NCI-H2107 treated with DMSO at 0.1 percent for 48 hours (cell line): ENCODE measurements around the gene MDC1.
"Not testable (repeated sequence)": the region's sequence is repeated elsewhere in the genome, so short reads cannot be mapped to it uniquely, and the experiment has no call there.

Source experiments
- DNase-seq: peaks from one replicate; lab custom pipeline; 2025; ENCODE audit not compliant: unreplicated experiment; lab: John Stamatoyannopoulos, UW

MDC1 gene

DNA sequence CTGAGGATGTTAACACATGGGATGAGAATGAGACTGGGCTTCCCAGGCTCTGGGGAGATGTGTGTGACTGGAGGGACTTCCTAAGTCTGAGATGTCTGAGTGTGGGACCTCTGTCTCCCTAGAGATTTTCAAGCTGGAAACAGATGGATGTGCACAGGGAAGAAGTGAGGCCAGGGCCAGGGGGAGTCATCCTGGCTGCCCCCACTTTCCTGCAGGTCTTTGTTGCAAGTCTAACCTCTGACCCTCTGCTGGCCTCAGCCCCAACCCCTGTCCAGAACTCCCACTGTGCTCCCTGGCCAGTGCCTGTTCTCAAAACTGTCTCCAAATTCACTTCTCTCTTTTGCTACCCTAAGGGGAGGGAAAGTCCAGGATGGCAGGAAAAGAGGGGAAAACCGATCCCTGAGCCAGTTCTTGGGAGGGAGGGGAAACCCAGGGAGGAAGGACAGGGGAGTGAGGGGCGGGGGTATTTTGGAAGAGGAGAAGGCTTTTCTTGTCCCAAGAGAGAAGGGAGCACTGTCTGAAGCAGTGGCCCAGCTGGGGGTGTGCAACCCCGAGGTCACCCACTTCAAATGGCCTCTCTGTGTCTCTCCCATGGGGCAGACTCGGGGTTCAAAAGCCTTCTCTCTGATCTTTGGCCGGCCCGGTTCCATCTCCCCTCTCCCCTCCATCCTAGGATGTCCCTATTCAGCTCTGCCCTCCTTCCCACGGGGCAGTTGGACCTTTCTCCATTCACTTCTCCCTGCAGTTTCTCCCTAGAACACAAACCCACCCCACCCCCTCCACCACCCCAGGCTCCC, 33.7 kb downstream of the MDC1 start:
- DNase-seq: no peak

DNA sequence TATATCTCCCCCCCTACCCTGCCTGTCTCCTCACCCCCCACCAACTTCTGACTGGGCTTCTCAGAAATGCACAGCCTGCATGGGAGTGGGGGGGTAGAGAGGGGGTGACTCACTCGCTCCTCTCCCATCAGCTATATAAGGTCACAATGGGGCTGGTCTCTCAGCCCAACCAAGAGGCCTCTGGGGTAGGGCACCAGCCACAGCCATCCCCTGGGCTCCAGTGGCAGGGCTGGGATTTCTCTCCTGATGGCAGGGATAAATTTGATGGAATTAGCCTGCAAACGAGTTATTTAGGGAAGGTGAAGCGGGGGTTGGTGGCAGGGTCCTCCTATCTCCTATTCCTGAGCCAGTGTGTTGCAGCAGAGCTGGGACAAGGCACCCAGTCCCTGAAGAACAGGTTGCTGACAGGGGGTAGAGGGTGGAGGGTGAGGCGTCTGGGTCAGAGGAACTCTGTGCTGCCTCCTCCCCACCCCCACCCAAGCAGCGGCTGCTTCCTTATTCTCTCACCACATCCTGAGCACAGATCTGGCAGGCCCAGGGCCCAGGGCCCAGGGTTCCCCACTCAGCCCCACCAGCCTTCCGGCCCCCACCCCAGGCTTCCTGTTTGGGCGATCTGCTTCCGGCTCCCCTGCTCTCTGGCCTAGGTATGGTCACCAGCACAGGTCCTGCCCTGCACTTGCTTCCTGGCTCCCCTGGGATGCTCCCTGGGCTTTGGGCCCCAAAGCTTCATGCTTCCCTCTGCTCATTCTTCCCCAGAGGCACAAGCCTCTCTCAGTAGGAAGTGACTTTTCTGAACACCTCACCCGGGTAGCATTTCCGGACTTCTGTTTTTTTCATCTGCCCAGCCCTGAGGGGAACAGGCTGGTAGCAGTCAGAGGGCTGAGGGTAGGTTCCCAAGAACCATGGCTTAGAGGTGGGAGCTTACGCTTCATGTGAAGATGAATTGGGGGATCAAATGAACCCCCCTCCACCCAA, 34.7 kb downstream of the MDC1 start:
- no peak for DNase-seq

GRCh38 chr6:30681766-30682142, 35.3 kb downstream of the MDC1 start:
- DNase-seq: no peak

DNA sequence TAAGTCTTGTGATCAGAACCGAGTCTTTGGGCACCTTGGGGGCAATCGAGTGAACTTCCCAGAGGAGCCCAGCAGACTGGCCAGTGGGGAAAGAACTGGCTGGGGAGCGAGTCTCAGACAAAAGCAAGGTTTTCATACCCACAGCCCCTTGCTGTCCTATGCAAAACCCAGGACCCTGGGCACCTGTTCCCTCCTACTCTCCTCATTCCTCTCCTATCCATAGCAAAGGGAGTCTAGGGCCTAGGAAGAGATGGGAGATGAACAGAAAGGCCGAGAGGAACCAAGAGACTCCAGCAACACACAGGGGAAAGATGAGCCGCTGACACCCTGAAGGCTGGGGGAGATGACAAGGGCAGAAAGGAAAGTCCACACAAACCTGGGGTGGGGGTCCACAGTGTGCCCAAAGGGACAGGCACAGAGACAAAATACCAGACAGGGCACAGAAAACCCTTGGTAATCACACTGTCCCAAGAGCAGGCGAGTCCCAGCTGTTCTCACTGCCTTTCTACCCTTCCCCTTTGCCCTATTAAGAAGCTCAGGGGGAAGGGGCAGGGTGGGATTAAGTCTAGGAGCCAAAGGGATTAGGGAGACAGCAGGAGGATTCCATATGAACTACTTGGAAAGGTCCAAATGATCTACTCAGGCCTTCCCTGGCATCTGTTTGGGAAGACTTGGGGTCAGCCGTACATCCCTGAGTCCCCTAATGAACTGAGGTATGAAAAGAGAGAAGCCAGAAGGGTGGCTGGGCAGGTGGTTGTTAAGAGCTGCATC, 37.1 kb downstream of the MDC1 start:
- DNase-seq: no peak

GRCh38 chr6:30678964-30679726, 37.9 kb downstream of the MDC1 start:
- DNase-seq: peak; percentile 29

GRCh38 chr6:30676660-30677285, 40.3 kb downstream of the MDC1 start:
- DNase-seq: no peak

- DNase-seq: peak; percentile 34
Observed at GRCh38 chr6:30672445-30673253, 44.4 kb downstream of the MDC1 start, which contains the start of gene DHX16. Gene DHX16 (minus strand): TSS chr6:30673006. CDS start chr6:30672841, 165 bp downstream.

- no peak for DNase-seq
Observed at GRCh38 chr6:30670760-30671527, 46.1 kb downstream of the MDC1 start.

GRCh38 chr6:30666300-30666699, 50.8 kb downstream of the MDC1 start:
- DNase-seq: not testable (repeated sequence)

DNA sequence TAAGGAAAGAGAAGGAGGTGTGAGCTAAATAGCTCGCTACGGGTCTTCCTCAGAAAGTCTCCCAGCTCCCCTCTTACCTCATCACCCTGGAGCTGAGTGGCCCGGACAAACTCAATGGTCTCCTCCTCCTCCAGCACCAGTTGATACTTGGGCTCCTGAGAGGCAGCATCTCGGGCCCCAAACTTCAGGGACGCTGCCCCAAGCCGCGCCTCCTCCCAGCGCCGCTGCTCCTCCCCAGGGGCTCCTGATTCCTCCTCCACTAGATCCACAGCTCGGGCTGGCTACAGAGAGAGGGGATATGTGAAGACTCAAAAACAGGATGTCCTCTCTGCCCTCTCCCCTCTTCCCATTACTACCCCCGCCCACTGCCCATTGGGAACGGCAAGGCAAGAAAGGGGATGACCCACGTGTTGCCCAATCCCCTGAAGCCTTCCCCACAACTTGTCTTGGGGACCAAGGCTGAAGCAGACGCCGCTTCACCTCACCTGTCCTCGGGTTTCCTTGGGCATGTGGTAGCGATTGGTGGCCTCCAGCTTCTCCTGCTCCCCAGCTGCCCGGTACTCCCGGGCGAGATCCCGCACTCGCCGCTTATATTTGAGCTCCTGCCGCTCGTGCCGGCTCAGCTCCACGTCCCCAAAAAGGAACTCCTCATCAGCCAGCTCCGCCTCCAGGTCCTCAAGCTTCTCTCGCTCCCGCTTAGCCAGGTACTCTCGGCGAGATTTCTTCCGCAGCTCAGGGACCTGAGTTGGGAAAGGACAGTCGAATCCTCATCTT, 51.9 kb downstream of the MDC1 start:
- DNase-seq: no peak

GRCh38 chr6:30657922-30658321, 59.2 kb downstream of the MDC1 start:
- DNase-seq: not testable (repeated sequence)

DNA sequence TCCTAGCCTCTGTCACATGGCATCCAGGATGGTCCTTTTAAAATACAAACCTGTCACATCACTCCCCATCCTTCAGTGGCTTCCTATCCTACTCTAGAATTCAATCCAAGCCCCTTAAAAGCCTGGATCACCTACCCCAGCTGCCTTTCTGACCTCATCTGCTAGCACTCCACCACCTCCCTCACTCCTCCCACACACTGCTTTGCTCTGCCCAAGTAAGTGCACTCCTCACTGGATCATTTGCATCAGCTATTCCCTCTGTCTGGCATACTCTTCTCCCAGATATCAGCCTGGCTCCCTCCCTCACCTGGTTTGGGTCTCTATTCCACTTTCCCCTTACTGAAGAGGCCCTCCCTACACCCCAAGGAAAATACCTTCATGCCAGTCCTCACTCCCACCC, 59.6 kb downstream of the MDC1 start:
- no peak for DNase-seq

DNA sequence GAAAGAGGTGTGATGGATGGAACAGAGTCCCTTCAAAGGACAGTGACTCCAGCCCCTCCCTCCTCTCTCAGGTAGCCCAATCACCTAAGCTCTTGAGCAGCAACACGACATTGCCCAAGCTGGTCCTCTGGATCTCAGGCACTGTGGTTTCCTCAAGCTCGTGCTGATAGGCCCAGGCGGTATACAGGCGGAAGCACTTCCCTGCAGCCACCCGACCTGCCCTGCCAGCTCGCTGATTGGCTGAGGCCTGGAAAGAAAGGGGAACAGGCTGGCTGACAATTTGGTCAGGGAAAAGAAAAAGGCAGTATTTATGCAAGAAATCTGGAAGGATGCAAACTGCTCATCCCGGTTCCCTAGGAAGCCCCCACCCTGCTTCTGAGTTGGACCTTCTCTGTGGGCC, 60.6 kb downstream of the MDC1 start:
- no peak for DNase-seq

DNA sequence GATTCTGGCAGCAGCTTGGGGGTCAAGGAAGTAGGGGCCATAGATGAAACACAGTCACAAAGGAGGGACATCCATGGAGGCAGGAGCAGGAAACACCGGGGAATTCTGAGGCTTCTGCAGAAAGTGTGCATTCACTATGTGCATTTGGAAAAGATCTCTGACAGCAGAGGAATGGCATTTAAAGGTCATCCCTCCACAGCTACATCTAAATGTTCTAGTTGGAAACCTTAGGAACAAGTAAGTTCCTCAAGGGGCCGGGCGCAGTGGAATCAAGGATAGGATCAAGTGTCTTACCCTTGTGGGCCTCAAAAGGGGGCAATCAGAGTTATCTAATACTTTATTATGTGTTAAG, 61.4 kb downstream of the MDC1 start:
- no peak for DNase-seq

DNA sequence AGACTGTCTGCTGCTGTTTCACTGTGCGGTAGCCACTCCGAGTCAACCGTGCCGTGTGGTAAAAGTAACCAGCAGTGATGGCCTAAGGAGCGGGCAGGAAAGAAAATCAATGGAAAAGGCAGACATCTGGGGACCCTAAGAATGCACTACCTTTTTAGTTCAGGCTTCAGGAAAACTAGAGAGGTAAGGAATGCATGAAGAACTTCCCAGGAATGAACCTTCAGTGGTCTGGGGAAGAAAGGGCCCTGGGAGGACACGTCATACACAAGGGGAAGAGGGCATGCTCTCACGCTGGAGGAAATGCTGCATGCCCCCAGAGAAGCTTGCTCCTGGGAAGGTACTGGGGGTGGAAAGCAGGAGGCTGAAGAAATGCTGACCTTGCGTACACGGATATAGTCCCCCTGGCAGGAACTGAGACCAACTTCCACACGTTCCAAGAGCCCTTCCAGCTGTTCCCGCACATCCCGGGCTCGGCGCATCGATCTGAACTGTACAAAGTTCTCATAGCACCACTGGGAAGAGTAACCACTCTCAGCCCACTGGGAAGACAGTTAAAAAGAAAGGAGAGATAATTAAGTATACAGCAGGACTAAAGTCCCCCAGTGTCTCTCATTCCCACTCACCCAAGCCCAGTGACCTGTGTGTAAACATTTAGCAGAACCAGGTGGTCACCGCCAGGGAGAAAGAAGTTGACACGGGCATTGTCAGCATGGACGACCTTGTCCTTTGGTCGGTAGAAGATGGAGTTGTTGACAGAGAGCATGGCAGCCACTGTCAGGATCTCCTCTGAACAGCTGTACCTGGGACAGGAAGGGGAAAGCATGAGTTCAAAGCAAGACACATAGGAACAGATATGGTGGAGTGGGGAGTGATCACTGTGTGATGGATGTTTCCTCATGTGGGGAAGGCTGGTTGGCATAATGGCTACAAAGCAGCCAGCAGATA, 62.0 kb downstream of the MDC1 start:
- DNase-seq: no peak

- no peak for DNase-seq
Observed at GRCh38 chr6:30651143-30651542, 65.9 kb downstream of the MDC1 start.
